GM21447 (cell line): Measurements from ENCODE around the gene PIGA.

ENCODE experiments used
- ATAC-seq: cut with Tn5 transposase; IDR thresholded peaks from one replicate; pipeline ENCODE4 v1.9.1; 2021; ENCODE audit not compliant: unreplicated experiment

Gene PIGA

GRCh38 chrX:15335135-15336022 lies at the start of gene PIGA:
PIGA (minus strand) TSS chrX:15335523; CDS start chrX:15331930, 3,593 bp downstream.
- peak; percentile 98 for ATAC-seq

- ATAC-seq, result no peak
These were observed 49.0 kb upstream of the PIGA start, which contains the start of gene VEGFD for GRCh38 chrX:15384304-15384703. VEGFD (minus strand) TSS chrX:15384413; CDS start chrX:15383946, 467 bp downstream.

GRCh38 chrX:15382813-15383212 lies 47.5 kb upstream of the PIGA start:
- ATAC-seq, result no peak

GRCh38 chrX:15376956-15377355 lies 41.6 kb upstream of the PIGA start:
- ATAC-seq, result no peak

- no peak for ATAC-seq
These were observed 38.7 kb upstream of the PIGA start for GRCh38 chrX:15373976-15374375.

- no peak for ATAC-seq
These were observed 31.4 kb upstream of the PIGA start for GRCh38 chrX:15366506-15367352.

- ATAC-seq, result no peak
These were observed 24.4 kb upstream of the PIGA start for GRCh38 chrX:15359701-15360100.

- no peak for ATAC-seq
These were observed 23.2 kb upstream of the PIGA start for GRCh38 chrX:15358533-15358932.

GRCh38 chrX:15356444-15356843 lies 21.1 kb upstream of the PIGA start:
- ATAC-seq, result no peak

- no peak for ATAC-seq
These were observed 15.1 kb upstream of the PIGA start for GRCh38 chrX:15350329-15350996.

GRCh38 chrX:15349046-15349445 lies 13.7 kb upstream of the PIGA start:
- no peak for ATAC-seq

- ATAC-seq, result no peak
These were observed 10.7 kb upstream of the PIGA start for GRCh38 chrX:15345976-15346375.

- no peak for ATAC-seq
These were observed 8.8 kb upstream of the PIGA start for GRCh38 chrX:15344106-15344505.

GRCh38 chrX:15343075-15343476 lies 7.8 kb upstream of the PIGA start:
- ATAC-seq, result no peak

GRCh38 chrX:15340867-15341266 lies 5.5 kb upstream of the PIGA start:
- no peak for ATAC-seq

GRCh38 chrX:15336023-15336413 lies 695 bp upstream of the PIGA start:
- no peak for ATAC-seq

GRCh38 chrX:15334561-15334960 lies 762 bp downstream of the PIGA start:
- ATAC-seq, result no peak

GRCh38 chrX:15328821-15329220 lies 6.5 kb downstream of the PIGA start:
- ATAC-seq, result no peak

GRCh38 chrX:15328131-15328530 lies 7.2 kb downstream of the PIGA start:
- no peak for ATAC-seq

- ATAC-seq, result no peak
These were observed 12.9 kb downstream of the PIGA start for GRCh38 chrX:15322472-15322871.

GRCh38 chrX:15322072-15322471 lies 13.3 kb downstream of the PIGA start:
- ATAC-seq, result no peak
